Colon (tissue), 2 donors: ENCODE measurements around the gene ATP2B1.

Experiments used
- FAIRE-seq: peaks from 2 replicates; lab custom pipeline; 2012; peaks lifted over from hg19 to GRCh38; lab: Jason Lieb, UNC
- donor health status: control.
- donor health status: control.

ATP2B1 gene

GRCh38 chr12:89539426-89540223 lies 169.0 kb downstream of the ATP2B1 start:
- FAIRE-seq = no peak

- no peak for FAIRE-seq
Observed at GRCh38 chr12:89538897-89539296, 169.7 kb downstream of the ATP2B1 start.
